Stimulated activated CD4-positive, alpha-beta T cell treated with anti-CD3 and anti-CD28 coated beads, Interleukin-4, amount 100 ng/mL, for 48 hours (primary cell): ENCODE data around the gene RPS6KA2.

ENCODE experiments used
- DNase-seq, 2 donors: peaks; one replicate each; pipeline ENCODE4 v3.0.0-alpha.2; 2020; ENCODE audit warnings: low read depth in 2 of 2

The RPS6KA2 gene

GRCh38 chr6:166615059-166615770, 11.8 kb downstream of the RPS6KA2 start:
- no peak for DNase-seq

GRCh38 chr6:166614589-166614988, 12.5 kb downstream of the RPS6KA2 start:
- DNase-seq: no peak

GRCh38 chr6:166614171-166614583, 12.9 kb downstream of the RPS6KA2 start:
- no peak for DNase-seq

- no peak for DNase-seq
Measured at GRCh38 chr6:166613027-166613426, 14.0 kb downstream of the RPS6KA2 start.

GRCh38 chr6:166612471-166612881, 14.6 kb downstream of the RPS6KA2 start:
- no peak for DNase-seq

- no peak for DNase-seq
Measured at GRCh38 chr6:166611631-166612030, 15.4 kb downstream of the RPS6KA2 start.

- no peak for DNase-seq
Measured at GRCh38 chr6:166610069-166610468, 17.0 kb downstream of the RPS6KA2 start.

GRCh38 chr6:166608774-166609173, 18.3 kb downstream of the RPS6KA2 start:
- no peak for DNase-seq

- no peak for DNase-seq
Measured at GRCh38 chr6:166605752-166606151, 21.3 kb downstream of the RPS6KA2 start.

- DNase-seq: no peak
Measured at GRCh38 chr6:166604911-166605310, 22.1 kb downstream of the RPS6KA2 start.

GRCh38 chr6:166604328-166604727, 22.7 kb downstream of the RPS6KA2 start:
- DNase-seq: no peak

GRCh38 chr6:166603043-166603690, 23.9 kb downstream of the RPS6KA2 start:
- no peak for DNase-seq

- DNase-seq: no peak
Measured at GRCh38 chr6:166601956-166602355, 25.1 kb downstream of the RPS6KA2 start.

GRCh38 chr6:166600931-166601330, 26.1 kb downstream of the RPS6KA2 start:
- no peak for DNase-seq

- DNase-seq: no peak
Measured at GRCh38 chr6:166599205-166599604, 27.8 kb downstream of the RPS6KA2 start.

- no peak for DNase-seq
Measured at GRCh38 chr6:166598441-166599138, 28.5 kb downstream of the RPS6KA2 start.

GRCh38 chr6:166597711-166598440, 29.2 kb downstream of the RPS6KA2 start:
- no peak for DNase-seq

GRCh38 chr6:166596776-166597507, 30.1 kb downstream of the RPS6KA2 start:
- DNase-seq: no peak

GRCh38 chr6:166595949-166596348, 31.1 kb downstream of the RPS6KA2 start:
- no peak for DNase-seq

GRCh38 chr6:166595061-166595780, 31.8 kb downstream of the RPS6KA2 start:
- no peak for DNase-seq

- DNase-seq: no peak
Measured at GRCh38 chr6:166592821-166593220, 34.2 kb downstream of the RPS6KA2 start.
